ENCODE data around the gene CFAP70. TPM values are rescaled to one million over a fixed set of nuclear protein-coding genes. Genes with fewer than 3 reads are reported as not detected.

The CFAP70 gene
- total and polyA plus RNA-seq, 2 of the 8 experiments (the other 6 are each of a cell fraction or from before 2014, with no cell fraction given), result 0.21 to 0.30 TPM

DNA sequence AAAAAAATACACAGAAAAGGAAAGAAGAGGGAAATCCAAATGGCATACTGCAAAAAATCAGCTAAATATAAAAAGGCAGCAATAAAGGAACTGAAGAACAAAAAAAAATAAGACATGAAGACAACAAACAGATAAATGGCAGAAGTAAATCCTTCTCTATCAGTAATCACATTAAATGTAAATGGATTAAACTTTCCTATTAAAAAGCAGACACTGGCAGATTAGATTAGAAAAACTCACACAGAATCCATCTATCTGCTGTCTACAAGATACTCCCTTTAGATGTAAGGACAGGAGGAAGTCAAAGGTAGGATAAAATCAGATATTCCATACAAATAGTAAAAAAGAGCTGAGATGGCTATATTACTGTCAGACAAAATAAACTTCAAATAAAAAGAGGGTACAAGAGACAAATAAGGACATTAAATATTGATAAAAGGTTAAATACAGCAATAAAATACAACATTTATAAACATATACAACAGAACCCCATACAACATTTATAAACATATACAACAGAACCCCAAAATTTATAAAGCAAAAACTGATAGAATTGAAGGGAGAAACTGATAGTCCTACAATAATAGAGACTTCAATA lies 51.4 kb downstream of the CFAP70 start:
- no peak overlapping the region for H4K5ac ChIP-seq (ENCODE audit: insufficient read length, low read depth, low read length)
- ChIA-PET CTCF (ENCODE audit: partially characterized antibody) (no interaction called here), POLR2A (ENCODE audit: partially characterized antibody) (no interaction called here)
- TF ChIP-seq ASH2L (IDR thresholded peaks at IDR 0.05; ENCODE audit: low read length), result no peak
- TF ChIP-seq SP4 (IDR thresholded peaks at IDR 0.05; ENCODE audit: low read length), result no peak
- TF ChIP-seq YY1 (IDR thresholded peaks at IDR 0.05; ENCODE audit: low read depth, low read length), result no peak
- TF ChIP-seq, protein P1, sequence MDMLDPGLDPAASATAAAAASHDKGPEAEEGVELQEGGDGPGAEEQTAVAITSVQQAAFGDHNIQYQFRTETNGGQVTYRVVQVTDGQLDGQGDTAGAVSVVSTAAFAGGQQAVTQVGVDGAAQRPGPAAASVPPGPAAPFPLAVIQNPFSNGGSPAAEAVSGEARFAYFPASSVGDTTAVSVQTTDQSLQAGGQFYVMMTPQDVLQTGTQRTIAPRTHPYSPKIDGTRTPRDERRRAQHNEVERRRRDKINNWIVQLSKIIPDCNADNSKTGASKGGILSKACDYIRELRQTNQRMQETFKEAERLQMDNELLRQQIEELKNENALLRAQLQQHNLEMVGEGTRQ (IDR thresholded peaks at IDR 0.05; ENCODE audit: low read length), result no peak
- no peak for TF ChIP-seq BRCA1 (IDR thresholded peaks at IDR 0.05; ENCODE audit: low read depth, low read length)
- TF ChIP-seq BACH1 (IDR thresholded peaks at IDR 0.05; ENCODE audit: low read length), result no peak
- H3K27me3 ChIP-seq (replicated peaks in 1 of 4; ENCODE audit: control insufficient read depth in 3 of 4, extremely low read depth in 1 of 4, insufficient read depth in 3 of 4, low read length in 3 of 4), result no peaks in the 10 kb centered on the region
- no peak overlapping the region for H3K14ac ChIP-seq (ENCODE audit: insufficient read length)
- H3K27ac ChIP-seq (ENCODE audit: low read depth, low read length), result no peak overlapping the region
- H3K56ac ChIP-seq (replicated peaks; ENCODE audit: insufficient read length, low read depth, low read length), result no peak overlapping the region
- no peak overlapping the region for H3K9ac ChIP-seq (replicated peaks in 1 of 4; ENCODE audit: extremely low read depth in 1 of 4, low read depth in 3 of 4, low read length in 3 of 4)
- no peak overlapping the region for H3K4me2 ChIP-seq (ENCODE audit: insufficient read depth in 1 of 2, low read depth in 2 of 2, low read length in 2 of 2)
- peaks cover 0 to 9% of the 10 kb centered on the region in 2 experiments; a peak in 1 of 4 replicates for H3K9me3 ChIP-seq (ENCODE audit: insufficient read depth in 2 of 2, low read depth in 1 of 2, low read length in 1 of 2)
- H4K91ac ChIP-seq (replicated peaks; ENCODE audit: insufficient read length, low read length), result no peak overlapping the region
- no peak overlapping the region for H2BK120ac ChIP-seq (replicated peaks; ENCODE audit: low read depth, low read length)
- H4K8ac ChIP-seq (ENCODE audit: extremely low read depth, insufficient read depth, low read length), result no peak overlapping the region
- H2BK5ac ChIP-seq (ENCODE audit: low read depth, low read length), result no peak overlapping the region
- no peak overlapping the region for H2BK12ac ChIP-seq (ENCODE audit: low read depth, low read length)
- no peaks in the 10 kb centered on the region for H4K20me1 ChIP-seq (replicated peaks in 1 of 2; ENCODE audit: control insufficient read depth in 1 of 2, insufficient read depth in 2 of 2, low read length in 2 of 2)
- H3K4me3 ChIP-seq (ENCODE audit: extremely low read depth in 1 of 4, insufficient read depth in 2 of 4, low read depth in 3 of 4, low read length in 4 of 4), result no peak overlapping the region
- H3K18ac ChIP-seq (ENCODE audit: extremely low read depth, low read length), result no peak overlapping the region
- H3K23me2 ChIP-seq (ENCODE audit: low read depth, low read length), result no peaks in the 10 kb centered on the region
- H3K79me1 ChIP-seq (ENCODE audit: low read depth, low read length), result no peaks in the 10 kb centered on the region
- no peak overlapping the region for H2AFZ ChIP-seq (ENCODE audit: low read length)
- FAIRE-seq, result no peak
- no peaks in the 10 kb centered on the region for H3K4me1 ChIP-seq (replicated peaks in 1 of 4; ENCODE audit: control insufficient read depth in 3 of 4, insufficient read depth in 4 of 4, low read length in 3 of 4)
- H2BK20ac ChIP-seq (ENCODE audit: low read length), result no peak overlapping the region
- no peaks in the 10 kb centered on the region for H3K79me2 ChIP-seq (ENCODE audit: control insufficient read depth in 1 of 2, insufficient read depth in 2 of 2, low read length in 2 of 2)
- no peak for DNase-seq (ENCODE audit: low read depth in 1 of 2, low spot score in 2 of 2)
- no peak overlapping the region for H2AK5ac ChIP-seq (ENCODE audit: low read depth, low read length)
- no peak overlapping the region for H3K23ac ChIP-seq (ENCODE audit: insufficient read length)
- no peak overlapping the region for H3K4ac ChIP-seq (replicated peaks; ENCODE audit: insufficient read length, low read depth, low read length)
- no peaks in the 10 kb centered on the region for H3K36me3 ChIP-seq (ENCODE audit: control insufficient read depth in 2 of 4, insufficient read depth in 4 of 4, low read length in 3 of 4)
- no peak overlapping the region for H2BK15ac ChIP-seq (ENCODE audit: low read length)
